A549 (cell line): Measurements from ENCODE around the gene SRRM2. TPM values are rescaled to one million over a fixed set of nuclear protein-coding genes. Genes with fewer than 3 reads are reported as not detected.

Source experiments
- ATAC-seq, 2 experiments: fragments of 200-7000 bp in 1 of 2; fragments of >200 bp in 1 of 2; cut with Nextera tagmentation in 1 of 2; cut with Tn5 transposase in 1 of 2; 3 replicates each; pipeline versions ENCODE4 v1.8.0 to v1.9.1; 2018 to 2020; ENCODE audit warnings: mild to moderate bottlenecking in 1 of 2, moderate library complexity in 1 of 2
- CTCF ChIA-PET: fragments of 300-600 bp; sonication (Branson Sonifier 250); formaldehyde crosslinking; extraction: SDS; loops from one replicate; lab custom pipeline; 2021; ENCODE audit warnings: antibody characterized with exemption, inconsistent platforms; lab: Yijun Ruan, JAX
- POLR2A ChIA-PET: fragments of 350-600 bp; formaldehyde crosslinking; extraction: SDS; loops from one replicate; lab custom pipeline; 2021; ENCODE audit warnings: antibody characterized with exemption, inconsistent platforms; lab: Yijun Ruan, JAX
- DNase-seq, 2 experiments: peaks; one replicate each; pipeline versions ENCODE4 v3.0.0 to v3.0.0-alpha.2; 2011 to 2016; ENCODE audit warnings: low read depth in 1 of 2, low spot score in 1 of 2
- FAIRE-seq: peaks from 2 replicates; lab custom pipeline; 2011; peaks lifted over from hg19 to GRCh38; lab: Jason Lieb, UNC
- H3K27ac ChIP-seq, 2 experiments: fragments of >200 bp; sonication (Bioruptor Twin); formaldehyde crosslinking; 3 replicates each; pipeline ENCODE4 v1.5.1; 2016 to 2017
- H3K4me1 ChIP-seq: fragments of >200 bp; sonication (Bioruptor Twin); formaldehyde crosslinking; 3 replicates; pipeline ENCODE4 v1.6.1; 2016
- H3K4me2 ChIP-seq: fragments of >200 bp; sonication (Bioruptor Twin); formaldehyde crosslinking; 3 replicates; pipeline ENCODE4 v1.6.1; 2016
- H3K4me3 ChIP-seq: fragments of >200 bp; sonication (Bioruptor Twin); formaldehyde crosslinking; 3 replicates; pipeline ENCODE4 v1.5.1; 2016
- H3K9me3 ChIP-seq: fragments of >200 bp; sonication (Bioruptor Twin); formaldehyde crosslinking; 3 replicates; pipeline ENCODE4 v1.6.1; 2016
- BHLHE40 ChIP-seq: IDR thresholded peaks from 2 replicates; pipeline ENCODE4 v1.6.1; 2012; ENCODE audit warnings: low read depth, low read length, inconsistent platforms
- CBX2 ChIP-seq: fragments of 200-600 bp; sonication (generic); IDR thresholded peaks from 2 replicates; pipeline ENCODE4 v1.6.1; 2016; ENCODE audit warnings: low read depth, mild to moderate bottlenecking, borderline replicate concordance
- CEBPB ChIP-seq, 2 experiments: fragments of >200 bp in 1 of 2; sonication (Bioruptor Twin) in 1 of 2; formaldehyde crosslinking in 1 of 2; IDR thresholded peaks; 2 replicates each; pipeline ENCODE4 v1.6.1; 2012 to 2016
- CTCF ChIP-seq: fragments of >200 bp; sonication (Bioruptor Twin); formaldehyde crosslinking; IDR thresholded peaks from 3 replicates; pipeline ENCODE4 v1.5.1; 2016
- EP300 ChIP-seq, 2 experiments: fragments of >200 bp; sonication (Bioruptor Twin); formaldehyde crosslinking; IDR thresholded peaks; 2 replicates in 1 of 2; 3 replicates in 1 of 2; pipeline ENCODE4 v1.6.1; 2016 to 2017
- FOSL2 ChIP-seq, 2 experiments: fragments of 450-650 bp in 1 of 2; fragments of >200 bp in 1 of 2; sonication (Bioruptor Twin) in 1 of 2; formaldehyde crosslinking; IDR thresholded peaks; 2 replicates each; pipeline versions ENCODE4 v1.5.0 to v1.6.1; 2016 to 2020; ENCODE audit warnings: mild to moderate bottlenecking in 1 of 2, moderate library complexity in 1 of 2
- GATA3 ChIP-seq: IDR thresholded peaks from 2 replicates; pipeline ENCODE4 v1.6.1; 2012; ENCODE audit warnings: borderline replicate concordance
- HES2 ChIP-seq: fragments of >200 bp; sonication (Bioruptor Twin); formaldehyde crosslinking; IDR thresholded peaks from 2 replicates; pipeline ENCODE4 v1.6.1; 2016
- HEYL ChIP-seq: fragments of 250-450 bp; sonication (Bioruptor Pico); IDR thresholded peaks from 2 replicates; pipeline ENCODE4 v1.8.0; 2021; ENCODE audit warnings: mild to moderate bottlenecking, moderate library complexity
- JUN ChIP-seq, 2 experiments: fragments of >200 bp; sonication (Bioruptor Twin); formaldehyde crosslinking; IDR thresholded peaks; 2 replicates in 1 of 2; 3 replicates in 1 of 2; pipeline ENCODE4 v1.6.1; 2016 to 2017
- JUNB ChIP-seq: fragments of >200 bp; sonication (Bioruptor Twin); formaldehyde crosslinking; IDR thresholded peaks from 2 replicates; pipeline ENCODE4 v1.6.1; 2016
- KDM1A ChIP-seq: fragments of 200-600 bp; sonication (generic); IDR thresholded peaks from 2 replicates; pipeline ENCODE4 v1.6.1; 2016; ENCODE audit warnings: low read depth, mild to moderate bottlenecking
- MAFK ChIP-seq: fragments of 450-650 bp; IDR thresholded peaks from 2 replicates; pipeline ENCODE4 v1.6.1; 2014; ENCODE audit not compliant: partially characterized antibody
- MAX ChIP-seq: IDR thresholded peaks from 2 replicates; pipeline ENCODE4 v1.6.1; 2012
- MAZ ChIP-seq: fragments of 150-350 bp; IDR thresholded peaks from 2 replicates; pipeline ENCODE4 v1.6.1; 2014; ENCODE audit warnings: antibody characterized with exemption, low read depth, low read length, borderline replicate concordance
- NFE2L2 ChIP-seq: fragments of 150-350 bp; conservative IDR thresholded peaks from 2 replicates; pipeline ENCODE4 v1.6.1; 2014; ENCODE audit warnings: low read length
- NPAS2 ChIP-seq: fragments of 250-450 bp; sonication (Bioruptor Pico); IDR thresholded peaks from 2 replicates; pipeline ENCODE4 v1.8.0; 2022; ENCODE audit warnings: mild to moderate bottlenecking, moderate library complexity, borderline replicate concordance
- POLR2A ChIP-seq: IDR thresholded peaks from 2 replicates; pipeline ENCODE4 v1.6.1; 2012; ENCODE audit warnings: mild to moderate bottlenecking, low read length
- POLR2AphosphoS2 ChIP-seq: conservative IDR thresholded peaks from 2 replicates; pipeline ENCODE4 v1.6.1; 2012; ENCODE audit warnings: low read length, improper control_type of control experiment, inconsistent platforms
- RAD21 ChIP-seq, 2 experiments: fragments of >200 bp in 1 of 2; sonication (Bioruptor Twin) in 1 of 2; formaldehyde crosslinking in 1 of 2; IDR thresholded peaks in 1 of 2; conservative IDR thresholded peaks in 1 of 2; 2 replicates in 1 of 2; 3 replicates in 1 of 2; pipeline ENCODE4 v1.6.1; 2012 to 2018; ENCODE audit warnings: inconsistent platforms in 1 of 2
- RARB ChIP-seq: fragments of 250-450 bp; sonication (Bioruptor Pico); IDR thresholded peaks from 2 replicates; pipeline ENCODE4 v1.8.0; 2021; ENCODE audit warnings: mild to moderate bottlenecking, moderate library complexity
- REST ChIP-seq: fragments of 200-600 bp; sonication (generic); IDR thresholded peaks from 2 replicates; pipeline ENCODE4 v1.6.1; 2016; ENCODE audit warnings: antibody characterized with exemption, mild to moderate bottlenecking, moderate library complexity
- RFX5 ChIP-seq: fragments of 450-650 bp; IDR thresholded peaks from 2 replicates; pipeline ENCODE4 v1.7.1; 2014; ENCODE audit warnings: antibody characterized with exemption, mild to moderate bottlenecking, moderate library complexity
- SREBF2 ChIP-seq: fragments of 450-650 bp; IDR thresholded peaks from 2 replicates; pipeline ENCODE4 v1.6.1; 2014; ENCODE audit warnings: mild to moderate bottlenecking, moderate library complexity
- TFCP2L1 ChIP-seq: fragments of 250-450 bp; sonication (Bioruptor Pico); IDR thresholded peaks from 2 replicates; pipeline ENCODE4 v1.5.0; 2021; ENCODE audit warnings: mild to moderate bottlenecking
- ZC3H11A ChIP-seq: fragments of 450-650 bp; IDR thresholded peaks from 2 replicates; pipeline ENCODE4 v1.6.1; 2014; ENCODE audit warnings: antibody characterized with exemption, mild to moderate bottlenecking
- WGBS: methylation state at CpG from one replicate; pipeline ENCODE4 v1.1.6; 2017; ENCODE audit errors: missing lambda C conversion rate; 5-methylcytosine and 5-hydroxymethylcytosine counted together
- polyA plus RNA-seq, 4 experiments: library from polyadenylated mRNA; depleted of rRNA in 3 of 4; stranded (reverse); fragments of >200 nt; fragmentation: RNase III in 1 of 4; extraction: RNeasy Plus Mini Kit Qiagen cat#74134 plus additional on column Dnase treatment in 1 of 4; gene quantifications; 2 replicates in 3 of 4; 3 replicates in 1 of 4; pipeline ENCODE4 v1.2.3, GENCODE V29; 2011 to 2017

Gene SRRM2
- polyA plus RNA-seq, 2 of the 4 experiments (the other 2 are of a cell fraction), result 167 to 512 TPM

- Histone ChIP-seq H3K4me1 (peaks cover 10% of the 10 kb centered on the region; the same call in 2 of the 3 replicates), H3K9me3 (peaks cover 5% of the 10 kb centered on the region; the same call in 1 of the 3 replicates), H3K27ac (no peak overlapping the region), H3K4me3 (no peak overlapping the region)
- DNase-seq (no peak), FAIRE-seq (no peak)
- ChIA-PET POLR2A (no interaction called here), CTCF (interaction anchor here (1.9 to 2.9 kb wide), 2 partner anchors 10 to 73 kb away, joined by 4 to 12 read pairs; no protein-coding TSS in a partner anchor)
- 88% methylated on average over 7 of the region's 7 CpGs for WGBS
- TF ChIP-seq POLR2A, result no peak
- no peak for TF ChIP-seq FOSL2 (IDR thresholded peaks at IDR 0.05)
- TF ChIP-seq FOSL2 (CRISPR knock-in tag; IDR thresholded peaks at IDR 0.05), result no peak
- TF ChIP-seq CTCF, result no peak
- TF ChIP-seq MAZ, result no peak
- TF ChIP-seq MAX, result no peak
- no peak for TF ChIP-seq MAFK
- no peak for TF ChIP-seq RAD21 (conservative IDR thresholded peaks at IDR 0.05 in 1 of 2, IDR thresholded peaks at IDR 0.05 in 1 of 2)
- TF ChIP-seq NFE2L2, result no peak
- TF ChIP-seq RFX5, result no peak
- TF ChIP-seq HES2, result no peak
- TF ChIP-seq CBX2, result no peak
- TF ChIP-seq EP300 (IDR thresholded peaks at IDR 0.05), result no peak
- no peak for TF ChIP-seq JUNB
- TF ChIP-seq TFCP2L1 (CRISPR knock-in tag), result no peak
- TF ChIP-seq NPAS2 (CRISPR knock-in tag), result no peak
- no peak for TF ChIP-seq POLR2AphosphoS2
- no peak for TF ChIP-seq KDM1A
- TF ChIP-seq, all 56 proteins: peak for 0
- ATAC-seq, result no peak
- no peak overlapping the region for H3K4me2 ChIP-seq
These were observed 3.5 kb upstream of the SRRM2 start for GRCh38 chr16:2748757-2749455.

GRCh38 chr16:2749476-2749875 lies 3.0 kb upstream of the SRRM2 start:
- ATAC-seq (no peak), FAIRE-seq (no peak), DNase-seq (no peak)
- Histone ChIP-seq H3K4me3 (no peak overlapping the region), H3K4me2 (no peak overlapping the region), H3K4me1 (peaks cover 15% of the 10 kb centered on the region), H3K9me3 (peaks cover 5% of the 10 kb centered on the region; the same call in 1 of the 3 replicates), H3K27ac (no peak overlapping the region)
- 97% methylated on average over 5 of the region's 5 CpGs for WGBS
- POLR2A ChIA-PET, result no interaction called here
- CTCF ChIA-PET, result interaction anchor here (2.9 kb wide), 1 partner anchor 10 kb away, joined by 12 read pairs; no protein-coding TSS in a partner anchor
- no peak for TF ChIP-seq SREBF2
- no peak for TF ChIP-seq GATA3
- TF ChIP-seq REST, result no peak
- TF ChIP-seq HEYL (CRISPR knock-in tag), result no peak
- no peak for TF ChIP-seq MAX
- TF ChIP-seq RARB (CRISPR knock-in tag), result no peak
- no peak for TF ChIP-seq CEBPB (IDR thresholded peaks at IDR 0.05)
- TF ChIP-seq HES2, result no peak
- TF ChIP-seq JUN (IDR thresholded peaks at IDR 0.05), result no peak
- TF ChIP-seq BHLHE40, result no peak
- no peak for TF ChIP-seq ZC3H11A
